ENCODE measurements around the gene HLA-DPB1.

- TF ChIP-seq, protein P1, sequence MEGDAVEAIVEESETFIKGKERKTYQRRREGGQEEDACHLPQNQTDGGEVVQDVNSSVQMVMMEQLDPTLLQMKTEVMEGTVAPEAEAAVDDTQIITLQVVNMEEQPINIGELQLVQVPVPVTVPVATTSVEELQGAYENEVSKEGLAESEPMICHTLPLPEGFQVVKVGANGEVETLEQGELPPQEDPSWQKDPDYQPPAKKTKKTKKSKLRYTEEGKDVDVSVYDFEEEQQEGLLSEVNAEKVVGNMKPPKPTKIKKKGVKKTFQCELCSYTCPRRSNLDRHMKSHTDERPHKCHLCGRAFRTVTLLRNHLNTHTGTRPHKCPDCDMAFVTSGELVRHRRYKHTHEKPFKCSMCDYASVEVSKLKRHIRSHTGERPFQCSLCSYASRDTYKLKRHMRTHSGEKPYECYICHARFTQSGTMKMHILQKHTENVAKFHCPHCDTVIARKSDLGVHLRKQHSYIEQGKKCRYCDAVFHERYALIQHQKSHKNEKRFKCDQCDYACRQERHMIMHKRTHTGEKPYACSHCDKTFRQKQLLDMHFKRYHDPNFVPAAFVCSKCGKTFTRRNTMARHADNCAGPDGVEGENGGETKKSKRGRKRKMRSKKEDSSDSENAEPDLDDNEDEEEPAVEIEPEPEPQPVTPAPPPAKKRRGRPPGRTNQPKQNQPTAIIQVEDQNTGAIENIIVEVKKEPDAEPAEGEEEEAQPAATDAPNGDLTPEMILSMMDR (conservative IDR thresholded peaks at IDR 0.05) = no peak
- TF ChIP-seq ZFX (IDR thresholded peaks at IDR 0.05) = no peak
Measured at GRCh38 chr6:33069021-33069738, 6.6 kb upstream of the HLA-DPB1 start.
